SIG-M5 (cell line): ENCODE results near the gene POLR2C.
"Not testable (repeated sequence)": the region's sequence is repeated elsewhere in the genome, so short reads cannot be mapped to it uniquely, and the experiment has no call there.

Source experiments
- DNase-seq: peaks from one replicate; lab custom pipeline; 2025; lab: John Stamatoyannopoulos, UW

The POLR2C gene

DNA sequence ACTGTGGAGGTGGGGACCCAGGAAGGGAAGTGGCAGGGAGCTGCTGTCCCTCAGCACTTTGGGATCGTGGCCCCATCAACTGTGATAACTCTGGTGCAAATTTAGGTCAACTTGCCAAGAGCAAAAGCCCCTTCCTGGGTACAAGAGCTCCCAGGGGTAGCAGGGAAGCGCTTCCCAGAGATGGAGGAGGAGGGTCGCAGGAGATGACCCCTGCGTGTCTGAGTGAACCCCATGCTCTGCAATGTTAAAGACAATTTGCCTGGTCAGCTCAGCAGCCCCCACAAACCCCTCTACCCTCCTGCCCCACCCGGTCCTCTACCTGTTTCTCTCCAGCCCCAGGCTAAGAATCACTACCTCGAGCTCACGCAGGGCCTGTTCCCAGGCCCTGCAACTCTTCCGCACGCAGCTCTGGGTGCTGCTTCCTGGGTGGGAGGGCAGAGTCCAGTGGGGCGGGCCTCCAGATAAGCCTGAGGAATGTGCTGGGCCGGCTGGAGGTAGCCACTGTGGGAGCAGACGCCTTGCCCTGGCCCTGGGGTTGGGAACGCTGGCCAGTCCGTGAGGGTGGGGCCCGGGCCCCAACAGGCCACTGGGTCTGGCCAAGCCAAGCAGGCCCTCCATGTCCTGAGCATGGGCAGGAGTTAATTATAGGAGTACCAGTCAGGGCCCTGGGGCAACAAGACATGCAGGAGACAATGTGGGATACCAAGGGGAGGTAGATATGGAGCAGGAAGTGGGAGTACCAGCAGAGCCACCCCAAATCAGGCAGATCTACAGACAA is 17.7 kb downstream of the POLR2C start:
- DNase-seq, result no peak

DNA sequence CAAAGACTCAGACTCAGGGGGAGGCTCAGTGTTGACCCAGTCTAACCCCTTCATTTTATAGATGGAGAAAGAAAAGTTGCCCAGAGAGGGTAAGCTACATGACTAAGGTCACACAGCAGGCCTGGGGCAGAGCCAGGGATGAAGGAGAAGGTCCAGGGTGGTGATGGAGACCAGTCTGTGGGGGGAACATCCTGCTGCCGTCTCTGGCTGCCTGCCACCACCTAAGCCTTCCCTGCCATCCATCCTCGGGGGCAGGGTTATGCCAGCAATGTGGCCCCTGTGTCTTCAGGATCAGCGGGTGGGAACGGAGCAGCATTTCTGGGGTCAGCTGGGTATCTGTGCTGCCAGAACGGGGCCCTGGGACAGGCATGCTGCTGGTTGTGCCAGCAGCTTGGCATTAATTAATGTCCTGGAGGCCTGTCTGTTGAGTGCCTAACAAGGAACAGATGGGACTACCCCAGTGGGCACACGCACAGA is 18.3 kb downstream of the POLR2C start:
- DNase-seq, result no peak

DNA sequence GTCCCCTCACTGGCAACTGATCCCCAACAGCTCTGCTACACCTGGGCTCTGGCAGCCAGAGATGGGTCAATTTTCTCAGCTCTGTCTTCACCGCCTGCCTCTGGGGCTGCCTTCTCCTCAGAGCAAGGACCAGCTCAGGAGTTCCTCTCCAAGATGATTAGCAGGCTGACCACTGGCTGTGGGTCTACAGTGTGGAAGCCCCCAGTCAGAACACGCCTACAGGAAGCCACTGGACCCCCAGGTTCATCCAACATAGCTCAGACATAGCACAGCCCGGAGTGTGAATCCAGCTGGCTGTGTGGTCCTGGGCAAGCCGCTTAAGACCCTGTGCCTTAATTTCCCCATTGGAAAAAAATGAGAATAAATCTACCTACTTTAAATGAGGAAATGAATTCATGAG is 18.9 kb downstream of the POLR2C start:
- no peak for DNase-seq

DNA sequence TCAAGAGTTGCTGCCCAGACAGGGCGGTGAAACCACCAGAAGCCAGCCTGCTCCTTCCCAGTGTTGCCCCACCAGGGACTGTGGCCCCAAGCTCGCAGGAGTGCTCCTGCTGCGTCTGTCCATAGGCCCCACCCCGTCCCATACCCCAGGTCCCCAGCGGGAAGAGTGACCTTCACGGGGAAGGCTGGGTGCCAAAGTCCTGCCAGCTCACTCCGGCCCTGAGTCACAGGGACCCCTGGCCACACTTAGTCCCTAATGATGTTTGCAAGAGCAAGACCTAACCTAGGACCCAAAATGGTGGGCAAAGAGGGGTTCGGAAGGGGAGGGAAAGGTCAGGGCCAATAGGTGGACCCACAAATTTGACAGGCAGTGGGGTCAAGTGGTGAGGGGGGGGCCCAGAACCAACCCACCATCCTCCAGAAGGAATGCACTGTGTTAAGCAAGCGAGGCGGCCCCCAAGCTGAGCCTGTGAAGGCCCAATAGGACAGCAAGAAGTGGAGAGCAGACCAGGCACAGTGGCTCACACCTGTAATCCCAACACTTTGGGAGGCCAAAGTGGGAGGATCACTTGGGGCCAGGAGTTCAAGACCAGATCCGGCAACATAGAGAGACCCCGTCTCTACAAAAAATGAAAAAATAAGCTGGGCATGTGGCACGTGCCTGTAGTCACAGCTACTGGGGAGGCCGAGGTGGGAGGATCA is 20.5 kb downstream of the POLR2C start:
- DNase-seq, result no peak

DNA sequence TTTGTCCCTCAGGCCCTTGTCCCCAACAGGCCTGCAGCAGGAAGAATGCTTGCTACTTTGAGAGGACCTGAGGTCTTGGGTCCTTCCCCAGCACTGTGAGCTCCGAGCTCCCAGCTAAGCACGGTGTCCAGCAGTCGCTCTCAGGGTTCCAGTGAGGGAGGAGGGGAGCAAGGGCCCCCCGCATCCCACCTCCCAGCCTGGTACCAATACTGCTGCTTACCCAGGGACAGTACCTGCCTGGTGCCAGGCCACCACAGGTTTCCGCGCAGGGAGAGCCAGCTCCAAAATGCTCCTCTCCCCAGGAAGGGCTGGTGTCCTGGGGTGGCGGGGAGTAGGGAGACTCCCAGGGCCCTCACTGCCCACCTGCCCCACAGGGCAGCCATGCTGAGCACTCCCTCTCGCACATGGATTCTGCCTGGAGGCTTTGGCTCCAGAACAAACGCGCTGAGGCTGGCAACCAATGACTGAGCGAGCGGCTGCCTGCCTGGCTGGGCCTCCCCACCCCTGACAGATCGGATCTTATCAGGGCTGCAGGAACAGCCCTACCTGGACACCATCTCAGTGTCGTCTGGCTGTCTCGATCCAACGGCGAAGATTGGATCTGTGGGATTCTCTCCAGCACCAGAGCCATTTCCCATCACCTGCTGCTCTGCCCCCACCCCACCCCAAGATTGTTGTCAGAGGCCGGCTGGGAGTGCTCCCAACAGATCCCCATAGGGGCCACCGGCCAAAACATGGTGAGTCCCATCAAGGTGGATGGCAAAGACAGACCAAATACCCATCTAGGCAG is 21.4 kb downstream of the POLR2C start:
- DNase-seq, result no peak

DNA sequence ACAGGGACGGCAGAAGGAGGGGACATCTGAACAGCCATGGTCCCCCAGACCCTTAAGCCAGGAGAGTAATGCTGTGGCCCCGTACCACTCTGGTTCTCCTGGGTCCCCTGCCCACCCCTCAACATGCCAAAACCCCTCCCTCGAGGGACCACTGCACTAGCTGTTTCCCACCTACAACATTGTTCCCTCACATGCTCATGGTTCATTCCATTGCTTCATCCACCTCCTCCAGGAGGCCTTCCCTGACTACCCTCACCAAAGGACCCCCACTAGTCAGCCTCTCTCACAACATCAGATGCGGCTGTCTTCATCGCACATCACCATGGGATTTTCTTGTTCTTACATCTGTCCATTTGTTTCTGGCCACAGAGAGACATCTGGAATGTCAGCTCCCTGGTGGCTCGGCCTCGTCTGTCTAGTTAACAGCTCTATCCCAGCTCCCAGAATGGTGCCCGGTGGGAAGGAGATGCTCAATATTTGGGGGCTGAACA is 22.1 kb downstream of the POLR2C start:
- no peak for DNase-seq

DNA sequence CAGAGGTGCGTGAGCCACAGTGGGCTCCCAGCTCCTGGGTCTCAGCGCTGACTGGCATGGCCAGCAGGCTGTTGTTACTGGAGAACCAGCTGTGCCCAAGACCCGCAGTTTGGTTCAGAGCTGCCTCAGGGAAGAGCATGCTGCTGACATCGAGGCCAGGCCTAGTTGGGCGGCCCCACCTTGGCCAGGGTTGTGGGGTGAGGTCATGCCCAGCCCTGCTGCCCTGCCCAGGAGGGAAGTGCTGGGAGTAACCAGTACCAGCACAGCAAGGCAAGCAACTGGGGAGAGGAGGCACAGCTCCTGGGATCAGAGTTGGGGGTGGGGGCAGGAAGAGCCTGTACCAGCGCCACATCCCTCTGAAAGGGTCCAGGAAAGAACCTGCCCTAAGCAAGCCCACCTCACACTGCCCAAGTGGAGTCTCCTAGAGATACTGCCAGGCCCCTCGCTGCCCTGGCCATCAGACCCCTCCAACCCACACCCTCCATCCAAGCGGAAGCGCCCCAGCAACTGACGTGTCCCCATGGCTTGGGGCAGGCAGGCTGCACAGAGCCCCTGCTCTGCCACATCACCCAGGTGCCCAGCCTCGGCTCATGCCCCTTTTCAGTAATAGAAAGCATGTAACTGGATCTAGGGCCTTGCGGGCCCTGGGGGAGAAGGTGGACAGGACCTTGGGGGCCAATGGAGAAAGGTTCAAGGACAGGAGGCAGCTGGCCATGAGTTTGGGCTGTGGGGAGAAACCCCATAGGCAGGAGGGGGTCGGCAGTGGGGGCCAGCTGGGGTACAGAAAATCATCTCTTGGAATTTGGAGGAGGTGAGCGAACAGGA is 22.8 kb downstream of the POLR2C start:
- no peak for DNase-seq

DNA sequence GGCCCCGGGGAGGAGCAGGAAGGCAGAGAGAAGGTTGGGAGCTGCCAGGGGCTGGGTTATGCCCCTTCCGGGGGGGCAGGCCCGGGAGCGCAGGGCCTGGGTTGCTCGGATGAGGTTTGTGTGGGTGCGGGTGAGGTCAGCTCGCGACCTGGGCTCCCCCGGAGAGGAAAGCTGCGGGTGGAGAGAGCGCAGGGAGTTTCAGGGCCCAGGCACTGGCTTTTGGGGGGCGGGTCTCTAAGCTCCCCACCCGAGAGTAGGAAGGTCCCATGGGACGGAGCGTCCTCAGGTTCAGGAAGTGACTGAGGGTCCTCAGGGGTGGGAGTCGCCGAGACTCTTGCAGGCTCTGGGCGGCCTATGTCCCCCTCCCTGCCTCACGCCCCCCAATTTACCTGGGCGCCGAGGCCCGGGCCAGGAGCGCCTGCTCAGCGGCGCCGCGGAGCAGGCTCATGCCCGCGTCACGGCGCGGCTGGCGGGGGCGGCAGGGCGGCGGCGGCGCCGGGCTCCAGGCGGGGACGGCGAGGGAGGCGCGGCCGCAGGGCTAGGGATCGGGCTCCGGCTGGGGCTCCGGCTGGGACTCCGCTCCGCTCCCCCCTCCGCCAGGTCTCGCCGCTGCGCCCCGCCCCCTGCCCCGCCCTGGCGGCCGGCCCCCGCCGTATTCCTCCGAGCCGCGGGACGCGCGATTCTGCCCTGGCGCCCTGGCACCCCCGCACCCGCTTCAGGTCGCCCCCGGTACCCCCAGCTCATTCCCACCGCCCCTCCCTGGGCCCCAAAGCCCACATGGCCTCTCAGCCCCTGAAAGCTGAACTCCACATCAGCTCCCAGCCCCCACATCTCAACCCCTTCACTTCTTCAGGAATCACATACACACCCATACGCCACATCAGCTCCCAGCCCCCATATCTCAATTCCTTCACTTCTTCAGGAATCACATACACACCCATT is 23.7 kb downstream of the POLR2C start, which contains the start of gene DOK4:
Gene DOK4 (minus strand): TSS at position 578 of the 942 bp plus-strand sequence. CDS start 6,986 bp downstream, outside the sequence.
- DNase-seq, result no peak

DNA sequence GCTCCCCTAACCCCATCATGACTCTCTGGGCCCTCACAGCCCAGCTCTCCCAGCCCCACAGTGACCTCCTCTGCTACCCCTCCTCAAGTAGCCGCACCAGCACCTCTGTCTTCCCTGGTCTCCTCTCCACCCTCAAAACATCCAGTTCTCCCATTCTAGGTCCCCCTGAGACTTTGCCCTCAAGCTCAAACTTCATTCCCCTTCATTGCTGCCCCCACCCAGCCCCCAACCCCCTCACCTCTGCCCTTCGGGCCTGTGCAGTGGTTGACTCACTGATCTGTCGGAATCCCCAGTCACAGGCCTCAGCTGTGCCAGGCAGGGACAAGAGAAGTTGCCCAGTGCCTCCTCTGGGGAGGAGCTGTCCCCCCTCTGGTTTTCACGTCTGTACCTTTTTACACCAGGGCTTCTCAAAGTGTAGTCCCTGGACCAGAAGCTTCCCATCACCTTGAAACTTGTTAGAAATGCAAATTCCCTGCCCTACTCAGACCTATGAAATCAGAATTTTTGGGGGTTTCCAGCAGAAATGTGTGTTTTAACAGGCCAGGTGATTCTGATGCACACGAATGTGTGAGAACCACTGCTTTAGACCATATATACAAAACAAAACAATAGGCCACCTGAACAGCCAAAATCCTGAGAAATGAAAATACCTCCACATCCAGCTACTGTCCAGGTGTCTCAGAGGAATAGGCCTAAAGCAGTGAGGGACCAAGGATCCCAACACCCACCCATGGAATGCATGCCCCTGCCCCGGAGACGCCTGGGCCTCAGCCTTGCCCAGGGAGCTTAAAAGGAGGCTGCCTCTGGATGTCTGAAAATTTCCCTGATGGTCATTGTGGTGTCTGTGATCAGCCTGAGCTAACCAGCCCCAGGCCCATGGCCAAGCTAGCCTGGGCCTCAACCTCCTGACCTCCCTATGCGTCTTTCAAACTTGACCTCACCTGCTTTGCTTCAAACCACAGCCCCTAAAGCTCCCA is 24.7 kb downstream of the POLR2C start:
- DNase-seq, result no peak

DNA sequence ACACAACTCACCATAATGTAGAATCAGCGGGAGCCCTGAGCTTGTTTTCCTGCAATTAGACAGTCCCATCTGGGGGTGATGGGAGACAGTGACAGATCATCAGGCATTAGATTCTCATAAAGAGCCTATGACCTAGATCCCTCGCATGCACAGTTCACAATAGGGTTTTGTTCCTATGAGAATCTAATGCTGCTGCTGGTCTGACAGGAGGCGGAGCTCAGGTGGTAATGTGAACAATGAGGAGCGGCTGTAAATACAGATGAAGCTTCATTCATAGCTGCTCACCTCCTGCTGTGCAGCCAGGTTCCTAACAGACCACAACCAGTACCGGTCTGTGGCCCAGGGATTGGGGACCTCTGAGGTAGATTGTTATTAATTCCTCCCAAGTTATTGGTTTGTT is 26.8 kb downstream of the POLR2C start:
- DNase-seq, result no peak

DNA sequence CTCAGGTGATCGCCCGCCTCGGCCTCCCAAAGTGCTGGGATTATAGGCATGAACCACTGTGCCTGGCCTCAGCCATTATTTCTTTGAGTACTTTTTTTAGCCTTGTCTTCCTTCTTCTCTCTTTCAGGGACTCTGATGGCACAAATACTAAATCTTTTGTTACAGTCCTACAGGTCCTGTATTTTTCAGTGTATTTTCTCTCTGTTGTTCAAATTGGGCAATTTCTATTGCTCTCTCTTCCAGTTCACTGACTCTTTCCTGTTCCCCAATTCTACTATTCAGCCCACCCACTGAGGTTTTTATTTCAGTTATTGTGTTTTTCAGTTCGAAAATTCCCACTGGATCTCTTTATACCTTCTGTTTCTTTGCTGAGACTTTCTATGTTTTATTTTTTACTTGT is 31.3 kb downstream of the POLR2C start:
- no peak for DNase-seq

DNA sequence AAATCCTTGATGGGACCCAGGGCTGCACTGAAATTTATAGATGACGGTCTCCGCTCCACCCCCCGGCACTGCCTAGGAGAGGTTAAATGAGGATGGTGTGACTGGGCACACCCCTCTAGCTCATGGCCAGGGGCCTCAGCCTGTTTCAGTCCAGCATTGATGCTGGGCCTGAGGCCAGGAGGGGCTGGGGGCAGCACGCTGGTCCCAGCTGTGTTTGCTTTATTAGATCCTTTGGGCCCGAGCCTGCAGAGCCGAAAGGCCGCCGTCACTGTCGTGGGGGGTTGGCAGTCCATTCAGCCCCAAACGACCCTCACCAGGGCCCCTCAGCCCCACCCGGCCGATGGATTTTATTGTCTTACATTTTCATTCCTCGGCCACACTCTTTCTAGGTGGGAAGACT is 34.6 kb downstream of the POLR2C start:
- DNase-seq, result no peak

DNA sequence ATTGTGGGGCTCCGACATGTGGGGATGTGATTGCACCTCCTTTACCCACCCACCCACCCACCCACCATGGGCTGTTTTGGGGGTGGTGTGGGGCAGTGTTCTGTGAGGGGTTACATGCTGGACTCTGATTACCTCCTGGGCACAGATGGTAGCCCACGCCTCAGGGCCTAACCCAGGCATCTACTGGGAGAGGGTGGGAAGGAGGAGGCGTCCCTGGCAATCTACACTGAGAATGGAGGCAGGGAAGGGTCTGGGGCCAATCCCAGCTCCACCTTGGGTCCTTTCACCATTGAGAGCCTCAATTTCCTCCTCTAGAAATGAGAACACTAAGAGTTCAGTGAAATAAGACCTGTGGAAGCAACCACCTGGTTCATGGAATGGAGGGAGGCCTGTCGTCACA is 35.6 kb downstream of the POLR2C start:
- DNase-seq, result no peak

DNA sequence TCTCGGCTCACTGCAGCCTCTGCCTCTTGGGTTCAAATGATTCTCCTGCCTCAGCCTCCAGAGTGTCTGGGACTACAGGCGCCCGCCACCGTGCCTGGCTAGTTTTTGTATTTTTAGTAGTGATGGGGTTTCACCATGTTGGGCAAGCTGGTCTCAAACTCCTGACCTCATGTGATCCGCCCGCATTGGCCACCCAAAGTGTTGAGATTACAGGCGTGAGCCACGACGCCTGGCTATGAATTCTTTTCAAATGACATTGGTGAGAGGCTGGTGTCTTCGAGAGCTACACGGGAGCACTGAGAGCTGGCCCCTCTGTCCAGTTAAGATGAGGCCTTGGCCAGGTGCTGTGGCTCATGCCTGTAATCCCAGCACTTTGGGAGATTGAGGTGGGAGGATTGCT is 37.5 kb downstream of the POLR2C start:
- DNase-seq, result not testable (repeated sequence)

DNA sequence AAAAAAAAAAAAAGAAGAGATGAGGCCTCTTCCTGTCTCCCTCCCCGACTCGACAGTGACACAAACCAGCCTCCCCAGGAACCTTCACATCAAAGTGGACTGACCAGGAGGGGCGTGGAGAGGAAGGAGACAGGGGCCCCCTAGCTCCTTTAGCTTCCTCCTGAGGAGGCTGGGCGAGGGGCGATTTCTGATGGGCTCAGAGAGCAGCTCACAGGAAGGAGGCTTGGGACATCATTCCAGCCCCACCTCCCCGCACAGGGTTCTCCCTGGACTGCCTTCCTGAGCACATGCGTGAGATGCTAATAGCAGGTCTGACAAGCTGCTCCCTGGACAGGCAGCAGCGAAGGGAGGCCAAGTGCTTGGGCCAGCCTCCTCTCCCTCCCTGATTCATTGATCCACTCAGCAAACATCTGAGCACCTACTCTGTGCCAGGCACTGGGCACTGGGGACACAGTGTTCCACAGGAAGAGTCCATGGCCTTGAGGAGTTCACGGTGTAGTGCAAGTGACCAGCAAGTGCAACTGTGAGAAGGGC is 38.2 kb downstream of the POLR2C start:
- no peak for DNase-seq

DNA sequence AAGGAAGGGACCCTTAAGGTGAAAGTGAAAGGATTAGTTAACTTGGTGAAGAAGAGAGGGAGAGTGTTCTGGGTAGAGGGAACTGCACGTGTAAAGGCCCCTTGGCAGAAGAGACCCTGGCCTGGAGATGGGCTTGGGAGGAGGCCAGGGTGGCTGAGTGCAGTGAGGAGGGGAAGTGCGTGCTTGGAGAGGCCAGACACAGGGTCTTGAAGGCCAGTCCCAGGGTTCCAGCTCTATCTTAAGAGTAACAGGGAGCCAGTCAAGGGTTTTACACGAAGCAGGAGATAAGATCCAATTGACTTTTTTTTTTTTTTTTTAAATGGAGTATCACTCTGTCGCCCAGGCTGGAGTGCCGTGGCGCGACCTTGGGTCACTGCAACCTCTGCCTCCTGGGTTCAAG is 39.0 kb downstream of the POLR2C start:
- DNase-seq, result no peak

DNA sequence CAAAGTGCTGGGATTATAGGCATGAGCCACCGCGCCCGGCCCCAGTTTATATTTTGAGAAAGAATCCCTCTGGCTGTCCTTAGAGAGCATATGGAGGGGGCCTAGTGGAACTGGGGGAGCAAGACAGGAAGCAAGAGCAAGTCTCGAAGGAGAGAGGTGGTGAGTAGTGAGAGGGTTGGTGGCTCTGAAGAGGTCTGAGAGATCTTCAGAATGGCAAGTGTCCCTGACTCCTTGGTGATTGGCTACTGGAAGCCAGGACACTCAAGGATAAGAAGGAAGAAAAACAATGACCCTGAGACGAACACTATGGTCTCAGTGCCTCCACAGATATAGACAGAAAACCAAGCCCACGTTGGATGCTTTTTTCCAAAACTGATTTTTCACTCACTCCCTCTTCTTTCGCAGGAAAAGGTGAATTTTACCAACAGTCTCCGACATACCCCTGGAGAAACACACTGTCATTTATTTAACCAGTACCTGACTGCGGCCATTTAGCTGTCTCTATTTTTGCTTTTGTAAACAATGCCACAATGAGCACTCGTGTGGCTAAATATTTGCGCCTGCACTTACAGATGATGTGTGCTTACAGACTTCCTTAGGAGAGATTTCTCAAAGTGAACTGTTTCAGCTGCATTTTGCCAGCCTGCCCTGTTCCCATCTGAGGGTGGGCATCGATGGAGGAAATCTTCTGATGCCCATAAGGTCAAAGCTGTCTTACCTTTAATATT is 39.7 kb downstream of the POLR2C start:
- DNase-seq, result no peak

DNA sequence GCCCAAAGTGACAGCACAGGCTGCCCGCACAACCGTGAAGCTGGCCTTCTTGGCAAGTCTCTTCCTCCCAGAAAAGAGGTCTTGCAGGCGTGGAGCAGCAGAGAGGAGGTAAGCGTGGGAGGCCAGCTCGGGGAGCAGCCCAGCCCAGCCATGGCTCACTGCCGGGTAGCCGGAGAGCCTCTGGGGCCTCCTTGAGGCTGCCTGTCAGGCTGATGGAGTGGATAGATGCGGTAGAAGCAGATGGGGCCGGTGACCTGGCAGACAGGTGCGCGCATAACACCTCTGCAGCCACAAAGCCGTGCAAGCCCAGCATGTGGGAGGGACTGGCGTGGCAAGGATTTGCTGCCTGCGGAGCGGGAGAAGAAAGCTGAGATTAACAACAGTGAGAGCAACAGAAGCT is 40.9 kb downstream of the POLR2C start:
- DNase-seq, result no peak
